Dendritic cell treated with granulocyte-macrophage colony-stimulating factor and Interleukin-4, amounts not matched to agents 40 ng/mL and 50 ng/mL, for 4 days (primary cell): Measurements from ENCODE around the gene SELENOI.
"Not testable (repeated sequence)": the region's sequence is repeated elsewhere in the genome, so short reads cannot be mapped to it uniquely, and the experiment has no call there.

Source experiments
- H3K27ac Mint-ChIP-seq: one replicate; pipeline ENCODE4 v1.8.0; 2022; ENCODE audit warnings: mild to moderate bottlenecking, mixed read lengths
- H3K27me3 Mint-ChIP-seq: one replicate; pipeline ENCODE4 v1.8.0; 2022; ENCODE audit warnings: mild to moderate bottlenecking, mixed read lengths
- H3K36me3 Mint-ChIP-seq: one replicate; pipeline ENCODE4 v1.8.0; 2022; ENCODE audit warnings: low read depth, mixed read lengths
- H3K4me1 Mint-ChIP-seq: one replicate; pipeline ENCODE4 v1.8.0; 2022; ENCODE audit warnings: low read depth, mixed read lengths
- H3K4me3 Mint-ChIP-seq: one replicate; pipeline ENCODE4 v1.8.0; 2022; ENCODE audit warnings: mild to moderate bottlenecking, moderate library complexity, mixed read lengths
- H3K9me3 Mint-ChIP-seq: one replicate; pipeline ENCODE4 v1.8.0; 2022; ENCODE audit warnings: mixed read lengths
- intact Hi-C: fragments of 100-400 bp; cut with micrococcal nuclease; formaldehyde crosslinking; loops from one replicate; pipeline ENCODE4 v1.15.0; 2022

SELENOI gene

DNA sequence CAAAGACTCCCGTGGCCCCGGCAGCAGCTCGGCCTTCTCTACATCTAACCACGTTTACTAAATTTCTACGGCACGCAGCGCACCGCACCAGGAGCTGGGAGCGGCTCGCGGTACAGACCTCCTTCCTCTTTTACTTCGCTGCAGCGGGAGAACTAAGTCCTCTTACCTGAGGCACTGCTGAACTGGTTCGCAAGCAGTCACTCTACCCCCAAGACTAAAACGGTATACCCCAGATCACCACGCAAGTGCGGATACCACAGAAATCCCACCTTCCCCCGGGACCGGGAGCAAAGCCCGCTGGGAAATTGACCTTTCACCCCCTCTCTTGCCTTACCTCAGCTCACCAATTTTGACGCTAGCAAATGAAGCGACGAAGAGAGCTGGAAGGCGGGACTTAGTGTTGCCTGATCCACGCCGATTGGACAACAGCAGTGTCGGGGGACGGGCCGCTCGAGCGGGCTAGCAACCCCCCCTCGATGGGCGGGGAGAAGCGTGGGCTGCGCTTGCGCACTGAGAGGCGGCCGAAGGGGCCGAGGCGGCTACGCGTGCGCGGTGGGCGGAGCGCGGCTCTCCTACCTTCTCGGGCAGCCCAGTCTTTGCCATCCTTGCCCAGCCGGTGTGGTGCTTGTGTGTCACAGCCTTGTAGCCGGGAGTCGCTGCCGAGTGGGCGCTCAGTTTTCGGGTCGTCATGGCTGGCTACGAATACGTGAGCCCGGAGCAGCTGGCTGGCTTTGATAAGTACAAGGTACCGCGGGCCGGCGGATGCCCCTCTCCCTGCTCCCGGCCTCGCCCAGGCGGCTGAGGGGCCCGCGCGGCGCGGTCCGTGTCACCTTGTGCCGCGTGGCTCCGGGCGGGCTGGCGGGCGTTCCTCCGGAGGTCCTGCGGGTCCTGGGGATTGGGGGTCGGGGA, at the start of gene SELENOI:
TSS of gene SELENOI (plus strand) at position 599 of the 909 bp plus-strand sequence. CDS start at position 689, 90 bp downstream.
- peak within 1 kb of the TSS; percentile 93 for H3K27ac Mint-ChIP-seq

GRCh38 chr2:26297061-26297460, 48.9 kb upstream of the SELENOI start:
- H3K4me1 Mint-ChIP-seq = peaks cover 6% of the 10 kb centered on the region
- H3K4me3 Mint-ChIP-seq = no peak overlapping the region
- H3K36me3 Mint-ChIP-seq = no peaks in the 10 kb centered on the region
- intact Hi-C loops = loop anchor here (5.0 kb wide), 1 partner anchor 35 kb away; no protein-coding TSS in a partner anchor
- H3K9me3 Mint-ChIP-seq = no peaks in the 10 kb centered on the region
- no peak overlapping the region for H3K27ac Mint-ChIP-seq
- peaks cover 3% of the 10 kb centered on the region for H3K27me3 Mint-ChIP-seq

More for the DNA sequence above, at the start of gene SELENOI:
- H3K9me3 Mint-ChIP-seq = no peaks in the 10 kb centered on the region
- H3K4me1 Mint-ChIP-seq = peaks cover 25% of the 10 kb centered on the region
- H3K36me3 Mint-ChIP-seq = peaks cover 14% of the 10 kb centered on the region
- intact Hi-C loops = loop anchor here (5.0 to 10.0 kb wide), 2 partner anchors 103 to 471 kb away; partner anchors contain the start of genes ASXL2, HADHA and HADHB
- H3K4me3 Mint-ChIP-seq = peak within 1 kb of the TSS; percentile 89
- no peaks in the 10 kb centered on the region for H3K27me3 Mint-ChIP-seq

- intact Hi-C loops = loop anchor here (5.0 kb wide), 1 partner anchor 34 kb away; no protein-coding TSS in a partner anchor
Observed at GRCh38 chr2:26298286-26298637, 47.7 kb upstream of the SELENOI start.

DNA sequence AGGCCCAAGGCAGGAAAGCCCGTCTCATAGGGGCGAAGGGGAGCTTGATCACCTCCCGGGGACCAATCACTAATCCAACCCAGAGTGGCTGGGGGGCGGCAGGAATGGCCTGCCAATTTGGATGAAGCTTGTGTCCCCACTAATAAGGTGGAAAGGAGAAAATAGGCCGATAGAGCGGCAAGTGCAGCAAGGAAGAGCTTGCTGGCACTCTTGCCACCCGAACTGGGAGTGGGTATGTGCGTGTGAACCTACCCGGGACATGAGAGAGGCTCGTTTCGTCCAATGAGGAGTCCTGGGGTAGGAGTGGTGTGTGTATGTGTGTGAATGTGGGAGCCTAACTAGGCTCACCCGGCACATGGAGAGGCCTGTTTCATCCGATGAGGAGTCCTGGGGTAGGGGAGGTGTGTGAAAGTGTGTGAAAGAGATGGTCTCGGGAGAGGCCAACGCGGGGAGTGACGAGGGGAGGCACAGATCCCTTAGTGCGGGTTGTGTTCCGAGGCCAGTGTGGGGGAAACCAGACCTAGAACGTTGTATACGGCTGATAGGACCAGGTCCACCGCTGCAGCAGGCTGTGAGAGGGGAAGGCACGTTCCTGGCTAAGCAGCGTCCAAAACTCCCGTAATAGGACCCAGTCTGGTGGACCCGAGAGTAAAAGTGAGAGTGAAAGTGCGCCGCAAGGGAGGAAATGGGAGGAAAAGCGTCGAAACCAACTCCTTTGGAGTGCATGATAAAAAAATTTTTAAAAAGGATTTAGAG, 47.1 kb upstream of the SELENOI start:
- intact Hi-C loops = loop anchor here (5.0 kb wide), 1 partner anchor 33 kb away; no protein-coding TSS in a partner anchor
- Mint-ChIP-seq H3K9me3 (no peaks in the 10 kb centered on the region), H3K27me3 (peaks cover 3% of the 10 kb centered on the region), H3K4me3 (no peak overlapping the region), H3K4me1 (no peaks in the 10 kb centered on the region), H3K27ac (no peak overlapping the region), H3K36me3 (no peaks in the 10 kb centered on the region)

More at GRCh38 chr2:26298286-26298637, 47.7 kb upstream of the SELENOI start:
- no peak overlapping the region for H3K27ac Mint-ChIP-seq
- no peaks in the 10 kb centered on the region for H3K9me3 Mint-ChIP-seq
- H3K27me3 Mint-ChIP-seq = peaks cover 3% of the 10 kb centered on the region
- H3K4me1 Mint-ChIP-seq = no peaks in the 10 kb centered on the region
- no peak overlapping the region for H3K4me3 Mint-ChIP-seq
- H3K36me3 Mint-ChIP-seq = no peaks in the 10 kb centered on the region

DNA sequence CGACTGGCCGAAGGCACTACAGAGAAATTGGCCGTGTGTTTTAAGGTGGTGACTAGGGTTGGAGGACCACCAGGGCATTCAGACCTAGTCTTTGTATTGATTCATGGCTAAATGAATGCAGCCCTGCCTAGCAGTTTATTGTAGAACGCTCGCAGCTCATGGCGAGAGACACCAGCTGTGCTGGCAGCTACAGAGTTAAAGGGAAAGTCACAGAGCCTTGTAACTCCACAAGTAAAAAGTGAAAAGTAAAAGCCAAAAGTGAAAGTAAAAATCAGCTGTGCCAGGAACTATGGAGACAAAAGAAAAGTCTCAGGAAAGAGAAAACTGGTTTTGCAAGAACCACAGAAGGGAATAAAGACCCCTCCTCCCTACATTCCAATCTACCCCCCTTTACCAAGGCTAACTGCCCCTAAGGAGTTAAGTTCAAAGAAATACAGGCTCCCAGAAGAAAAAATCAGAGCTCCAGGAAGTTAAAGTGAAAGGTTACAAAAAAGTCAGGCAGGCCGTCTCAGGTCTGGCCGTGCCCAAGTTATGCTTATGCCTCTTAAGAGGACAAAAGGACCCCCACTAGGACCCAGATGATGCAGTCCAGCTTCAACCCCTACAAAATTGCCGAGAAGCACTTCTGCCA, 46.4 kb upstream of the SELENOI start:
- H3K4me3 Mint-ChIP-seq = no peak overlapping the region
- peaks cover 3% of the 10 kb centered on the region for H3K27me3 Mint-ChIP-seq
- no peaks in the 10 kb centered on the region for H3K36me3 Mint-ChIP-seq
- intact Hi-C loops = loop anchor here (5.0 kb wide), 1 partner anchor 33 kb away; no protein-coding TSS in a partner anchor
- no peaks in the 10 kb centered on the region for H3K9me3 Mint-ChIP-seq
- no peak overlapping the region for H3K27ac Mint-ChIP-seq
- H3K4me1 Mint-ChIP-seq = no peaks in the 10 kb centered on the region

DNA sequence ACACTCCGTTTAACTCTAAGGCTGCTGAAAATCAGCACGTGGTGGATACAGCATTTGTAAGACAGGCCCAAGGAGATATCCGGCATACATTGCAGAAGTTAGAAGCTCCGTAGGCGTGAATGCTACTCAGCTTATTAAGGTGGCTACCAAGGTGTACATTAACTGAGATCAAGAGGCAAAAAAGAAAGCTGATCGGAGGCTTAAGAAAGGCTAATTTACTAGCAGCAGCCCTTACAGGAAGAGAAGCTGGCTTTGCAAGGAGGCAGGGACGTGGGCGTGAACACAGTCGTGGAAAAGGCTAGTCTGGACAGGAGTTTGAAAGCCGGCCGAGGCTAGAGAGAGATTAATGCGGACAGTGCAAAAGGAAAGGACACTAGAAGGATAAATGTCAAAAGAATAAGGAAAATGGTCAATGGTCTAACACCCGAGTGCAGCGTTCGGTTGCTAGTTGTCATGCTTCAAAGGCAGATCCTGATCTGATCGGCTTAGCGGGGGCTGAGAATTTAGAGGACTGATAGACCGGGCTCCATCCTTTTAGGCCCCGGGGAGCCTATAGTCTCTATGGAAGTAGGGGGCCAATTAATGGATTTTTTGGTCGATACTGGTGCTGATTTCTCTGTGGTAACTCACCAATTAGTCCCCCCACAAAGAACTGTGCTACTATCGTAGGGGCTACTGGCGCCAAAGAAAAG, 45.6 kb upstream of the SELENOI start:
- no peaks in the 10 kb centered on the region for H3K9me3 Mint-ChIP-seq
- no peak overlapping the region for H3K27ac Mint-ChIP-seq
- no peaks in the 10 kb centered on the region for H3K36me3 Mint-ChIP-seq
- H3K4me3 Mint-ChIP-seq = no peak overlapping the region
- H3K27me3 Mint-ChIP-seq = peaks cover 3% of the 10 kb centered on the region
- intact Hi-C loops = no loop called here
- H3K4me1 Mint-ChIP-seq = no peaks in the 10 kb centered on the region

DNA sequence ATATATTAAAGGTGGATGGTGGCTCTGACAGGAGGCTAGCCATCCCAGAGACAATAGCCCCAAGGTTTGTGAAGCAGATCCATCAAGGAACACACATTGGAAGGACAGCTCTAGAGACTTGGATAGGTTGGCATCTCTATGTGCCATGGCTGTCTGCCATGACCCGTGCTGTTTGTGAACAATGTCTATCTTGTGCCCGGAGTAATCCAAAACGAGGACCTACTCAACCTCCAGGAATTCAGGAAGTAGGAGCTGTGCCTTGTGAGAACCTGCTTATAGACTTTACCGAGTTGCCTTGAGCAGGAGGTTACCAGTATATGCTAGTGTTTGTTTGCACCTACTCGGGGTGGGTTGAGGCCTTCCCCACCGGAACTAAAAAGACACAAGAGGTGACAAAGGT, 43.1 kb upstream of the SELENOI start:
- Mint-ChIP-seq H3K27me3 (peaks cover 1% of the 10 kb centered on the region), H3K36me3 (no peaks in the 10 kb centered on the region), H3K4me3 (no peak overlapping the region), H3K4me1 (no peaks in the 10 kb centered on the region), H3K27ac (no peak overlapping the region), H3K9me3 (no peaks in the 10 kb centered on the region)
- intact Hi-C loops = no loop called here

GRCh38 chr2:26305094-26305493, 40.8 kb upstream of the SELENOI start:
- H3K9me3 Mint-ChIP-seq, intact Hi-C loops, H3K4me1 Mint-ChIP-seq, H3K27ac Mint-ChIP-seq, H3K27me3 Mint-ChIP-seq, H3K4me3 Mint-ChIP-seq, H3K36me3 Mint-ChIP-seq: not testable (repeated sequence)

DNA sequence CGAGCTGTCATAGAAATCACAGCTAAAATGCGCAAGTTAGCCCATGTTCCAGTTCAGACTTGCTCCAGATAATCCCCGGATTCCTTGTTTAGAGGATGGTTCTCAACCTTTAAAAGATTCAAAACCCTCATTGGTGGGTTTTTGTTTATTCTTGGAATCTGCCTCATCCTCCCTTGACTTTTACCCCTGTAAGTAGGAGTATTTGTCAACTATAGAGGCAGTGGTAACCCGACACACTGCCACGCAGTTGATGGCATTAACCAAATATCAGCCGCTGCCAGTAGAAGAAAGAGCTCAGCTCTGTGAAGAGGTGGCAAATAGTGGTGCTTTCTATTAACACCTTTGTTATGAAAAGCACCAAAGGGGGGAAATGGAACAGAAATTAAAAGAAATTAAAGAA, 40.4 kb upstream of the SELENOI start:
- no peaks in the 10 kb centered on the region for H3K4me1 Mint-ChIP-seq
- no peak overlapping the region for H3K4me3 Mint-ChIP-seq
- H3K9me3 Mint-ChIP-seq = no peaks in the 10 kb centered on the region
- no peaks in the 10 kb centered on the region for H3K36me3 Mint-ChIP-seq
- intact Hi-C loops = no loop called here
- peaks cover 1% of the 10 kb centered on the region for H3K27me3 Mint-ChIP-seq
- no peak overlapping the region for H3K27ac Mint-ChIP-seq

GRCh38 chr2:26309921-26310320, 36.0 kb upstream of the SELENOI start:
- intact Hi-C loops = no loop called here
- Mint-ChIP-seq H3K9me3 (no peaks in the 10 kb centered on the region), H3K27me3 (peaks cover 1% of the 10 kb centered on the region), H3K4me1 (peaks cover 5% of the 10 kb centered on the region), H3K4me3 (no peak overlapping the region), H3K36me3 (no peaks in the 10 kb centered on the region), H3K27ac (no peak overlapping the region)

DNA sequence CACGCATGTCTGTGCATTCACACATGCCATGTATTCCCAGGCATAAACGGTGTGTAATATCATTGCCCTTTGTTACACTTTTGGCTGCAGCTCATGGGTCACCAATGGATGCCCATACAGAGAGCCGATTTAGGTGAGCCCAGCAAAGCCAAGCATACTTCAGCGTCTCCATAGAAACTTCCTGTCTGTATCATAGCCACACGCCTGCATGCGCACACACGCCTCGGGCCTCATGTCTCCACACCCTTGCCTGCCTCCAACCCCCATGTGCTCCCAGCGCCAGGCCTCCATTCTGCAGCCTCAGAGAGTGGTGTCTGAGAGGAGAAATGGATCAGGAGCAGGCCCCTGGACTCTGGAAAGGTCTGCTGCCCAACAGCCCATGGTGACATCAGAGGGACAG, 33.5 kb upstream of the SELENOI start:
- no peak overlapping the region for H3K27ac Mint-ChIP-seq
- no peaks in the 10 kb centered on the region for H3K27me3 Mint-ChIP-seq
- no peak overlapping the region for H3K4me3 Mint-ChIP-seq
- no peaks in the 10 kb centered on the region for H3K36me3 Mint-ChIP-seq
- peaks cover 5% of the 10 kb centered on the region for H3K4me1 Mint-ChIP-seq
- intact Hi-C loops = no loop called here
- no peaks in the 10 kb centered on the region for H3K9me3 Mint-ChIP-seq

- Mint-ChIP-seq H3K27ac (no peak overlapping the region), H3K4me3 (no peak overlapping the region), H3K9me3 (no peaks in the 10 kb centered on the region), H3K36me3 (no peaks in the 10 kb centered on the region), H3K4me1 (peaks cover 5% of the 10 kb centered on the region), H3K27me3 (no peaks in the 10 kb centered on the region)
- intact Hi-C loops = no loop called here
Observed at GRCh38 chr2:26313446-26313845, 32.5 kb upstream of the SELENOI start.

GRCh38 chr2:26314243-26314642, 31.7 kb upstream of the SELENOI start:
- Mint-ChIP-seq H3K4me3 (no peak overlapping the region), H3K27ac (no peak overlapping the region), H3K27me3 (no peaks in the 10 kb centered on the region), H3K9me3 (no peaks in the 10 kb centered on the region), H3K36me3 (no peaks in the 10 kb centered on the region), H3K4me1 (peaks cover 5% of the 10 kb centered on the region)
- intact Hi-C loops = no loop called here
